Measurements from ENCODE around the gene DRAM2.

The DRAM2 gene

DNA sequence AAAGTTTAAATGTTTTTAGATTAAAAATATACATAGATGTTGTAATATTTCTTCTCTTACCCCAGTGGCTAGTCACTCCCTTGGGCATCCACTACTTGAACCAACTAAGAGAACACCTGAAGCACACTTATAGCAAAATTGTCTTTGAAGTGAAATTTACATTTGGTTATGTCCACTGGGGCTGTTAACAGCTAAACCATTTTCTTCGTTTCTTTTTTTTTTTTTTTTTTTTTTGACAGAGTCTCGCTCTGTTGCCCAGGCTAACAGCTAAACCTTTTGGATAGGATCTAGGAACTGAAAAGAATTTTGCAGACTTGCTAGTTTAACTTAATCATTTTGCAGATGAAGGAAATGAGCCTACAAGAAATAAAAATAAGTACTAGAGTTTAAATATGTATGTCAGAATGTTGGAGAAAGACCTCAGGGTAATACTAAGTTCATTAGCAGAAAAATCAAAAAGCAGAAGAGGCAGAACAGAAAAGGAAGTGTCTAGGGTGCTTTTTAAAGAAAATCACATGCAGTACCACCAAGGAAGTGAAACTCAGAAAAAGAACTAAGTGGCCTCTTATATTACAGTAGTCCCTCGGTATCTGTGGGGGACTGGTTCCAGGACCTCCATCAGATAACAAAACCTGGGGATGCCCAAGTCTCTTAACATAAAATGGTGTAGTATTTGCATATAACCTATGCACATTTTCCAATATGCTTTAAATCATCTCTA, 11.8 kb downstream of the DRAM2 start:
- no peak for DNase-seq (ENCODE audit: extremely low read depth, low read depth)

DNA sequence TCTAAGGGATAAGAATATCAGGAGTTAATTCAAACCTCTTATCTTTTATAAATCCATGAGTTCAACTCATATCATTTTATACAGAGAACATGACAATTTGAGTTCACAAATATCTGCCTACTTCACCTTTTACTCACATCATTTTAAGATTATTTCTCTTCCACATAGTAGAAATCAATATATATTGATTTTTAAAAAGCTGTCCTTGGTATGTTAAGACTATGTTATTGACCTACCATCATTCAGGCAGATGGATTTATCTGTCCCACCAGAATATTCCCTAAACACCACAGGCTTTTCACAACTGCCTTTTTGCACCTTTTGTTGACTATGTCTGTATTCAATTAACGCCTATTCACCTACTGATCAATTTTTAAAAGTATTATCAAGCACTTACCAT, 13.5 kb downstream of the DRAM2 start:
- TF ChIP-seq, protein P1, sequence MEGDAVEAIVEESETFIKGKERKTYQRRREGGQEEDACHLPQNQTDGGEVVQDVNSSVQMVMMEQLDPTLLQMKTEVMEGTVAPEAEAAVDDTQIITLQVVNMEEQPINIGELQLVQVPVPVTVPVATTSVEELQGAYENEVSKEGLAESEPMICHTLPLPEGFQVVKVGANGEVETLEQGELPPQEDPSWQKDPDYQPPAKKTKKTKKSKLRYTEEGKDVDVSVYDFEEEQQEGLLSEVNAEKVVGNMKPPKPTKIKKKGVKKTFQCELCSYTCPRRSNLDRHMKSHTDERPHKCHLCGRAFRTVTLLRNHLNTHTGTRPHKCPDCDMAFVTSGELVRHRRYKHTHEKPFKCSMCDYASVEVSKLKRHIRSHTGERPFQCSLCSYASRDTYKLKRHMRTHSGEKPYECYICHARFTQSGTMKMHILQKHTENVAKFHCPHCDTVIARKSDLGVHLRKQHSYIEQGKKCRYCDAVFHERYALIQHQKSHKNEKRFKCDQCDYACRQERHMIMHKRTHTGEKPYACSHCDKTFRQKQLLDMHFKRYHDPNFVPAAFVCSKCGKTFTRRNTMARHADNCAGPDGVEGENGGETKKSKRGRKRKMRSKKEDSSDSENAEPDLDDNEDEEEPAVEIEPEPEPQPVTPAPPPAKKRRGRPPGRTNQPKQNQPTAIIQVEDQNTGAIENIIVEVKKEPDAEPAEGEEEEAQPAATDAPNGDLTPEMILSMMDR (IDR thresholded peaks at IDR 0.05; ENCODE audit: low read depth, low read length) = no peak
- no peak for DNase-seq (ENCODE audit: extremely low read depth, low read depth)

More for the DNA sequence above, 11.8 kb downstream of the DRAM2 start:
- TF ChIP-seq, protein P1 (IDR thresholded peaks at IDR 0.05; ENCODE audit: low read depth, low read length) = no peak

DNA sequence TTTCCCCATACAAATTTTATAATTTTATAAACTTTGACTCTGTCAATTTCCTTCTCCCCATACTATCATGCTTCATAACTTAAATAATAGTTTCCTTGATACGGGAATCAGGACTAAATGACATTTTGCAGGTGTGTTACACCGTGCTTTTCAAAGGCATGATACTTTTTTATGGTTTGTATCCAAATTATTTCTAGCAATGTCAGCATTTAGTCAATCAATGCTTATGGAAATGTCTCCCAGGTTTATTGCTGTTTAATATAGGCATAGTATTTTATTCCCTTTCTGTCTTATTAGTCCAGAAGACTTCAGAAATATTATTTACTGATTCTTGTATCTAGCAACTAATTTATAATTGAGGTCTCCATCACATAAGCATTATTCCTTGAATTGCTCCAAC, 23.4 kb downstream of the DRAM2 start:
- DNase-seq (ENCODE audit: extremely low read depth, low read depth) = no peak
- TF ChIP-seq, protein P1 (IDR thresholded peaks at IDR 0.05; ENCODE audit: low read depth, low read length) = no peak

DNA sequence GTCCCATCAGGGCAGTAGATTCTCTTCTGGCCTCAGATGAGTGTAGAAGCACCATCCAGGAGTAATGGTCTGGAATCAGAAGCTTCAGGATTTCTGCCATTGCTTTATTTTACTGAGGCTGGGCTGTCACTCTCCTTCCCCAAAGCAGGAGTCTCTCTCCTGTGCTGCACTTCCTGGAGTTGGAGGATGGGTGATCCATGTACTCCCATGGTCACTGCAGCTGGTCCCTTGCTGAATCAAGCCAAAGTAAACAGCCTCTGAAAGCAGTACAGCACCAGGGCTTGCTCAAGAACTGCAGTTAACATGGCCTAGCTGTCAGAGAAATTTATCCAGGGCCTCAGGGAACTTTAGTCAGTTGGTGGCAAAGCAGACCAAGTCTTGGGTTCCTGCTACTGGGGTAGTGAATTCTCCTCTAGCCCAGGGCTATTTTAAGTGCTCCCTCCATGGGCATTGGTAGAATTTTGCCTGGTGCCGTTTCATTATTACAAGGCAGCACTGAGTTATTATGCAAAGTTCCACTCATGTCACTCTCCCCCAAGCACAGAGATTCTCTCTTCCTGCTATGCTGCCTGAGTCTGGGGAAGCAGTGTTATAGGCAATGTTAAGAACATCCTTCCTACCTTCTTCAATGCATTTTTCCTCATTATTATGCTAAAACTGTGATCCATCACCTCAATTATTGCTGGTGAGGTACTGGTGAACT, 29.5 kb downstream of the DRAM2 start:
- TF ChIP-seq, protein P1 (IDR thresholded peaks at IDR 0.05; ENCODE audit: low read depth, low read length) = no peak
- DNase-seq (ENCODE audit: extremely low read depth, low read depth) = no peak

DNA sequence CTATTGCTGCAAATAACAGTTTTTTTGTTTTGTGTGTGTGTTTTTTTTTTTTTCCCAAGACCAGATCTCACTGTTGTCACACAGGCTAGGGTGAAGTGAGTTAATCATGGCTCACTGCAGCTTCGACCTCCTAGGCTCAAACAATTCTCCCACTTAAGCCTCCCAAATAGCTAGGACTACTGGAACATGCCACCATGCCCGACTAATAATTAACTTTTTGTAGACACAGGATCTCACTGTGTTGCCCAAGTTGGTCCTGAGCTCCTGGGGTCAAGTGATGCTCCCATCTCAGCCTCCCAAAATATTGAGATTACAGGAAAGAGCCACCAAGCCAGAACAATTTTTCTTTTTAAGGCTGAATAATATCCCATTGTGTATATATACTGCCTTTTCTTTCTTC, 34.9 kb downstream of the DRAM2 start:
- TF ChIP-seq, protein P1 (IDR thresholded peaks at IDR 0.05; ENCODE audit: low read depth, low read length) = no peak
- no peak for DNase-seq (ENCODE audit: extremely low read depth, low read depth)

DNA sequence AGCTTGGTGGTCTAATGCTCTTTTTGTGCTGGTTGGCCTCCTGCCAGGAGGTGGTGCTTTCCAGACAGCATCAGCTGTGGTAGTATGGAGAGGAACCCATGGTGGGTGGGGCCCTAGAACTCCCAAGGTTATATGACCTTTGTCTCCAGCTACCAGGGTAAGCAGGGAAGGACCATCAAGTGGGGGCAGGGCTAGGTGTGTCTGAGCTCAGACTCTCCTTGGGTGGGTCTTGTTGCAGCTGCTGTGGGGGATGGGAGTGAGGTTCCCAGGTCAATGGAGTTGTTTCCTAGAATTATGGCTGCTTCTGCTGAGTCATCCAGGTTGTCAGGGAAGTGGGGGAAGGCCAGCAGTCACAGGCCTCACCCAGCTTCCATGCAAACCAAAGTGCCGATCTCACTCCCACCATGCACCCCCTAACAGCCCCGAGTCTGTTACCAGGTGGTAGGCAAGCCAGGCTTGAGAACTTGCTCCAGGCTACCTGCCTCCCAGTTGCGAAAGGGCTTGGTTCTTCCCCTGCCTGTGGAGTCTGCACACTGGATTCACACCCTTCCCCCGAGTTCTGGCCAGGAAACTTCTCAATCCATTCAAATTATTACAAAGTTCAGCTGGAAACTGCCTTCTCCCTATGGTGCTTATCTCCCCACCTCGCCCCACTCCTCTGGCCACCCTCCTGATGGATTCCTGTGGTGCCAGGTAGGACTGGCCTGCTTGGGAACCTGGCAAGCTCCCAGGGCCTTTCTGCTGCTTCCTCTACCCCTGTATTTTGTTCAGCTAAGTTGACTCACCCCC, 37.8 kb downstream of the DRAM2 start:
- TF ChIP-seq, protein P1 (IDR thresholded peaks at IDR 0.05; ENCODE audit: low read depth, low read length) = no peak
- no peak for DNase-seq (ENCODE audit: extremely low read depth, low read depth)

DNA sequence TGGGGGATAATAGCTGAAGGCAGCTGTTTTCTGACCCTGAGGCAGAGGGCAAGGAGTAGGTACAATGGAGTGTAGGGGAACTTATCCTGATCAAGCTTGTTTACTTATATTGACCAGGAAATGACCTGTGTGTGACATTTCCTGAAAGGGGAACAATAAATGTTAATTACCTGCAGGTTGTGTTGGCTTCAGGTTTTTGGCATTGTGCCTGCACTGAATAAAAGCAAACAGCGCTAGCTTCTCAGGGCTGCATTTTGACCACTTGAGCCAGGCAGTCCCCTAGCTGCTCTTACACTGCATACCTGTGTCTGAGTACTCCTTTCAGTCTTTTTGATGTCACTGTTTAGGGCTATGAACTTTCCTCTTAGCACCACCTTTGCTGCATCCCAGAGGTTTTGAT, 40.6 kb downstream of the DRAM2 start:
- DNase-seq (ENCODE audit: extremely low read depth, low read depth) = no peak
- TF ChIP-seq, protein P1 (IDR thresholded peaks at IDR 0.05; ENCODE audit: low read depth, low read length) = no peak
